ENCODE measurements around the gene PMS1.
"Not testable (repeated sequence)": the region's sequence is repeated elsewhere in the genome, so short reads cannot be mapped to it uniquely, and the experiment has no call there.

Gene PMS1

GRCh38 chr2:189866296-189866695 is 82.0 kb downstream of the PMS1 start:
- no peak for DNase-seq

- no peak for DNase-seq
These were observed 84.6 kb downstream of the PMS1 start for GRCh38 chr2:189868896-189869295.

GRCh38 chr2:189870381-189871085 is 86.3 kb downstream of the PMS1 start:
- no peak for DNase-seq

- DNase-seq = no peak
These were observed 89.4 kb downstream of the PMS1 start for GRCh38 chr2:189873696-189874095.

GRCh38 chr2:189874586-189875320 is 90.5 kb downstream of the PMS1 start:
- DNase-seq = no peak

- DNase-seq = no peak
These were observed 92.0 kb downstream of the PMS1 start for GRCh38 chr2:189876271-189876670.

- no peak for DNase-seq
These were observed 95.4 kb downstream of the PMS1 start for GRCh38 chr2:189879716-189880081.

- DNase-seq = no peak
These were observed 96.2 kb downstream of the PMS1 start for GRCh38 chr2:189880429-189880828.

GRCh38 chr2:189880832-189881492 is 96.7 kb downstream of the PMS1 start:
- DNase-seq = no peak

GRCh38 chr2:189885368-189885767 is 101.1 kb downstream of the PMS1 start:
- DNase-seq = no peak

GRCh38 chr2:189892546-189893294 is 108.5 kb downstream of the PMS1 start:
- DNase-seq = not testable (repeated sequence)

GRCh38 chr2:189896809-189897208 is 112.6 kb downstream of the PMS1 start:
- DNase-seq = no peak

- DNase-seq = no peak
These were observed 114.9 kb downstream of the PMS1 start for GRCh38 chr2:189899101-189899500.

- DNase-seq = no peak
These were observed 116.5 kb downstream of the PMS1 start for GRCh38 chr2:189900726-189901125.

GRCh38 chr2:189901664-189902063 is 117.4 kb downstream of the PMS1 start:
- DNase-seq = no peak

GRCh38 chr2:189913821-189914220 is 129.6 kb downstream of the PMS1 start:
- DNase-seq = no peak

GRCh38 chr2:189916651-189917050 is 132.4 kb downstream of the PMS1 start:
- DNase-seq = no peak
